Brain microvascular endothelial cell (primary cell): Measurements from ENCODE around the gene SLC35F3.

Source experiments
- DNase-seq: peaks from one replicate; pipeline ENCODE4 v3.0.0-alpha.2; 2020
- H3K27ac ChIP-seq: fragments of 250-450 bp; sonication (Bioruptor Pico); 2 replicates; pipeline ENCODE4 v1.5.1; 2020; ENCODE audit warnings: mild to moderate bottlenecking, moderate library complexity
- H3K27me3 ChIP-seq: fragments of 250-450 bp; sonication (Bioruptor Pico); replicated peaks from 2 replicates; pipeline ENCODE4 v1.5.1; 2020; ENCODE audit warnings: mild to moderate bottlenecking
- H3K36me3 ChIP-seq: fragments of 250-450 bp; sonication (Bioruptor Pico); replicated peaks from 2 replicates; pipeline ENCODE4 v1.5.1; 2020; ENCODE audit warnings: mild to moderate bottlenecking
- H3K4me3 ChIP-seq: 2 replicates; pipeline ENCODE4 v1.5.1; 2011; ENCODE audit warnings: low read depth, mild to moderate bottlenecking, control low read depth, low read length, moderate library complexity
- in situ Hi-C: cut with HindIII; loops from 2 replicates; pipeline ENCODE4 v1.10.0; 2017; ENCODE audit warnings: low sequenced_read_pairs, low pct_ligation_motif_present
- TF ChIP-seq, protein P1 (sequence below): IDR thresholded peaks from 2 replicates; pipeline ENCODE4 v1.5.1; 2011; ENCODE audit warnings: low read depth, mild to moderate bottlenecking, moderate library complexity, low read length, control low read depth, inconsistent platforms; ENCODE audit errors: missing control alignments

SLC35F3 gene

DNA sequence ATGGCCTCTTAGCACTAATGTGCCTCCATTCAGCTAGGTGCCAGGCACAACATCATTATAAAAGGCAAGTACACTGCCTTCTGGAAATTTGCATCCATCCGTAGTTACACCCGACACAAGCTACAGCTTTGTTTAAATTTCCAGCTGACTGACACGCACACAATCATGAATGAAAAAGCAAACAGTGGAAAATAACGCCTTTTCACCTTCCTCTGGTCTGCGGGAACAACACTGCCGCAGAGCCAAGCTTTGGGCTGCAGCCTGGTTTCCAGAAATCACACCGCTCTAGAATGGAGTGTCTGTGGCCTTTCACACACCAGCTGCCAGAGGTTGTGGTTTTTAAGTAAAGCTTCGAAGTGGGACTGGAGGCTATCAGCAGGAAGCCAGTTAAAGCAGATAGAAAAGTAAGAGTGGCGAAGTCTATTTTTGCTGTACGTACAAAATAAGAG lies 326.0 kb downstream of the SLC35F3 start:
- in situ Hi-C loops, result no loop called here
- TF ChIP-seq, protein P1, sequence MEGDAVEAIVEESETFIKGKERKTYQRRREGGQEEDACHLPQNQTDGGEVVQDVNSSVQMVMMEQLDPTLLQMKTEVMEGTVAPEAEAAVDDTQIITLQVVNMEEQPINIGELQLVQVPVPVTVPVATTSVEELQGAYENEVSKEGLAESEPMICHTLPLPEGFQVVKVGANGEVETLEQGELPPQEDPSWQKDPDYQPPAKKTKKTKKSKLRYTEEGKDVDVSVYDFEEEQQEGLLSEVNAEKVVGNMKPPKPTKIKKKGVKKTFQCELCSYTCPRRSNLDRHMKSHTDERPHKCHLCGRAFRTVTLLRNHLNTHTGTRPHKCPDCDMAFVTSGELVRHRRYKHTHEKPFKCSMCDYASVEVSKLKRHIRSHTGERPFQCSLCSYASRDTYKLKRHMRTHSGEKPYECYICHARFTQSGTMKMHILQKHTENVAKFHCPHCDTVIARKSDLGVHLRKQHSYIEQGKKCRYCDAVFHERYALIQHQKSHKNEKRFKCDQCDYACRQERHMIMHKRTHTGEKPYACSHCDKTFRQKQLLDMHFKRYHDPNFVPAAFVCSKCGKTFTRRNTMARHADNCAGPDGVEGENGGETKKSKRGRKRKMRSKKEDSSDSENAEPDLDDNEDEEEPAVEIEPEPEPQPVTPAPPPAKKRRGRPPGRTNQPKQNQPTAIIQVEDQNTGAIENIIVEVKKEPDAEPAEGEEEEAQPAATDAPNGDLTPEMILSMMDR, result no peak
- no peaks in the 10 kb centered on the region for H3K36me3 ChIP-seq

DNA sequence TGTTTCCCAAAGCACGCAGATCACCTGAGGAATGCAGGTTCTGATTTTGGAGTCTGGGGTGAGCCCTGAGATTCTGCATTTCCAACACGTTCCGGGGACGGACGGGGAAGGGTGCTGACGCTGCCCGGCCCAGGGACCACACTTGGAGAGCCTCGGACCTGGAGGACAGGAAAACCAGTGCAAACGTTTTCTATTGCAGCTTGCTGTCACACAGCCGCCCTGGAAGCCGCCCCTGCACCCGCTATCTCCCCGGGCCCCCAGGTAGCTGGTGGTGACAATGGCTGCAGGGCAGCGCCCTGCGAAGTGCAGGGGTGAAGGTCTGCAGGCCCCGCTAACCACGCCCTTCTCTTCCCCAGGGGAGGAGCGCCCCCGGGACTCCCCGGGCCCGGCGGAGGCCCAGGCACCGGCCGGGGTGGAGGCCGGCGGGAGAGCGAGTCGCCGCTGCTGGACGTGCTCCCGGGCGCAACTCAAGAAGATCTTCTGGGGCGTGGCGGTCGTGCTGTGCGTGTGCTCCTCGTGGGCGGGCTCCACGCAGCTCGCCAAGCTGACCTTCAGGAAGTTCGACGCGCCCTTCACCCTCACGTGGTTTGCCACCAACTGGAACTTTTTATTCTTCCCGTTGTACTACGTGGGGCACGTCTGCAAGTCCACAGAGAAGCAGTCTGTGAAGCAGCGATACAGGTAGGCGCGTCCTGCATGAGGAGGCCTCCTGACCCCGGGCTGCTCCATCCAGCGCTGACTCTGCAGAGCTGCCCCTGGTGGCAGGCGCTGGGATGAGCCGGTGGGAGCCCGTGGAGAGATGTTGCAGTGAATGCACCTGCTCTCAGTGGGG lies 326.8 kb downstream of the SLC35F3 start:
- H3K27me3 ChIP-seq, result no peaks in the 10 kb centered on the region
- H3K27ac ChIP-seq, result no peak overlapping the region
- no peak overlapping the region for H3K4me3 ChIP-seq
- in situ Hi-C loops, result no loop called here
- no peaks in the 10 kb centered on the region for H3K36me3 ChIP-seq
- TF ChIP-seq, protein P1, result no peak
- no peak for DNase-seq

More for the DNA sequence above, 326.0 kb downstream of the SLC35F3 start:
- no peak for DNase-seq
- no peak overlapping the region for H3K27ac ChIP-seq
- H3K27me3 ChIP-seq, result no peaks in the 10 kb centered on the region
- H3K4me3 ChIP-seq, result no peak overlapping the region

DNA sequence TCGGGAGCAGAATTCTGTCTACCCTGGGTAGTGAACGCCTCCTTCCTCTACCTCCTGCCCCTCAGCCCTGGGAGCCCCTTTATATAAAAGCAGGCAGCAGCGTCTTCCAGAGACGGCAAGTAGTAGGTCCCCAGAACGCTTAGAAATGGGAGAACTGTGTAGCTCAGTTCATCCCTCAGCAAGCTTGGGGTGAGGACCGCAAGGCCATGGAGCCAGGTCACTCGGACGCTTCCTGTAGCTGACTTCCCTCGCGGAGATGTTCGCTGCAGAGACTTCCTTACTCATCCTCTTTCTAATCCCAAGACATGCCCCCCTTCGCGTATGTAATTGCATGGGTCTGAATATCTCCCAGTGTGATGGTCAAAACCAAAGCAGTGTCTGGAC lies 327.4 kb downstream of the SLC35F3 start:
- no peak for DNase-seq
- Histone ChIP-seq H3K4me3 (no peak overlapping the region), H3K27me3 (no peaks in the 10 kb centered on the region), H3K27ac (no peak overlapping the region), H3K36me3 (no peaks in the 10 kb centered on the region)
- in situ Hi-C loops, result no loop called here
- TF ChIP-seq, protein P1, result no peak

DNA sequence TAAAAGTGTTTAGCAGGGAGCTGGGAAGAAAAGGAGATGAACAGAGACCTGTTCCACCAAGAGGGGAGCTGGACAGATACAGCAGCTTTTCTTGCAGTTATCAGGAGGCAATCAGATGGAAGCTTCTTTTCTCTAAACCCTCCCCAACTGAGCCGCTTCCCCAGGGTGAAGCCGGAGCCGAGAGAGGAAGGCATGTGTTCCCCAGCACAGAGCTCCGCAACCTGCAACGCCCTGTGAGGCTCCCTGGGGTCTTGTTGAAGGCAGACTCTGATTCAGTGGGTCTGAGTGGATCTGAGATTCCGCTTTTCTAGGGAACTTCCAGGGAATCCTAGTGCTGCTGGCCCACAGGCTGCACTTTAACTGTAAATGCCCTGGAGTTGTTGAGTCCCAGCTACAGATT lies 329.7 kb downstream of the SLC35F3 start:
- Histone ChIP-seq H3K27ac (no peak overlapping the region), H3K36me3 (no peaks in the 10 kb centered on the region)
- DNase-seq, result no peak

DNA sequence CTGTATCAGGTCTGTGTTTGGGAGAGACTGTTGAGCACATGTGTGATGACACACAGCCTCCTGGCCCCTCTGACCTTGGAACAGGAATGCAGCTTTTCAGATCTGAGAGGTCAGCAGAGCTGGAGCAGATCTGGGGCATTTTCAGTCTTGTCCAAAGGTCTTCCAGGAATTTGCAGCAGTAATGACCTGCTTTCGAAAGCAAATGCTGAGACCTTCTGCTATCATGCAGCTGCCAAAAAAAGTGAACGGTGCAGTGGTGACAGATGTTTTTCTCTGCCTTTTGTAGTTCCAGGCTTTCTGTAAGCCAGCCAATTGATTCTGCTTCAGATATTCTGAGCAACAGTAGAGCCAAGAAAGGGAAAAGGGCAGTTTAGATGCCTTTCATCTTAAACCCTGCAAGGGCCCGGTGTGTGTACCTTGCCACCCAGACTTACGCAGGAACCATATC lies 331.0 kb downstream of the SLC35F3 start:
- Histone ChIP-seq H3K4me3 (no peak overlapping the region), H3K36me3 (no peaks in the 10 kb centered on the region), H3K27me3 (no peaks in the 10 kb centered on the region), H3K27ac (no peak overlapping the region)
- TF ChIP-seq, protein P1, result no peak
- in situ Hi-C loops, result no loop called here
- DNase-seq, result no peak

More for the DNA sequence above, 329.7 kb downstream of the SLC35F3 start:
- TF ChIP-seq, protein P1, result no peak
- Histone ChIP-seq H3K4me3 (no peak overlapping the region), H3K27me3 (no peaks in the 10 kb centered on the region)
- in situ Hi-C loops, result no loop called here
